MM.1S (cell line): ENCODE measurements around the gene HKDC1.

ENCODE experiments used
- DNase-seq: peaks from one replicate; pipeline ENCODE4 v3.0.0-alpha.2; 2015
- H2AFZ ChIP-seq: fragments of 300-600 bp; sonication (generic); 2 replicates; pipeline ENCODE4 v1.6.0; 2016; ENCODE audit warnings: antibody characterized with exemption, low read length
- H3F3A ChIP-seq: fragments of 300-600 bp; sonication (generic); 2 replicates; pipeline ENCODE4 v1.6.1; 2016; ENCODE audit warnings: mild to moderate bottlenecking, antibody characterized with exemption, low read length, moderate library complexity, mixed read lengths; ENCODE audit not compliant: insufficient read depth
- H3K27ac ChIP-seq: fragments of 300-600 bp; sonication (generic); 2 replicates; pipeline ENCODE4 v1.5.1; 2016; ENCODE audit warnings: mild to moderate bottlenecking, low read length
- H3K27me3 ChIP-seq: fragments of 300-600 bp; sonication (generic); replicated peaks from 2 replicates; pipeline ENCODE4 v1.6.0; 2016; ENCODE audit warnings: low read length; ENCODE audit not compliant: insufficient read depth
- H3K36me3 ChIP-seq: fragments of 300-600 bp; sonication (generic); replicated peaks from 2 replicates; pipeline ENCODE4 v1.6.1; 2016; ENCODE audit warnings: mild to moderate bottlenecking, low read length, mixed read lengths; ENCODE audit not compliant: insufficient read depth
- H3K4me1 ChIP-seq: fragments of 300-600 bp; sonication (generic); 2 replicates; pipeline ENCODE4 v1.6.1; 2016; ENCODE audit warnings: low read length, mixed read lengths
- H3K4me2 ChIP-seq: fragments of 300-600 bp; sonication (generic); 2 replicates; pipeline ENCODE4 v1.6.0; 2016; ENCODE audit warnings: low read depth, low read length
- H3K4me3 ChIP-seq: fragments of 300-600 bp; sonication (generic); 2 replicates; pipeline ENCODE4 v1.5.1; 2016; ENCODE audit warnings: low read length, mixed read lengths
- H3K79me2 ChIP-seq: fragments of 300-600 bp; sonication (generic); 2 replicates; pipeline ENCODE4 v1.6.1; 2016; ENCODE audit warnings: mixed run types, low read length, mixed read lengths
- H3K9ac ChIP-seq: fragments of 300-600 bp; sonication (generic); 2 replicates; pipeline ENCODE4 v1.6.1; 2016; ENCODE audit warnings: low read length, mixed read lengths
- H3K9me2 ChIP-seq: fragments of 300-600 bp; sonication (generic); replicated peaks from 2 replicates; pipeline ENCODE4 v1.6.1; 2016; ENCODE audit warnings: mild to moderate bottlenecking, low read length, mixed read lengths; ENCODE audit not compliant: insufficient read depth
- H3K9me3 ChIP-seq: fragments of 300-600 bp; sonication (generic); replicated peaks from 2 replicates; pipeline ENCODE4 v1.6.1; 2016; ENCODE audit warnings: mild to moderate bottlenecking, low read length, mixed read lengths; ENCODE audit not compliant: insufficient read depth
- H4K20me1 ChIP-seq: fragments of 300-600 bp; sonication (generic); 2 replicates; pipeline ENCODE4 v1.6.1; 2016; ENCODE audit warnings: mild to moderate bottlenecking, low read length, moderate library complexity, mixed read lengths; ENCODE audit not compliant: insufficient read depth
- CTCF ChIP-seq: fragments of 300-600 bp; sonication (generic); IDR thresholded peaks from 2 replicates; pipeline ENCODE4 v1.5.1; 2016; ENCODE audit warnings: antibody characterized with exemption, low read length, mixed read lengths
- EZH2 ChIP-seq: fragments of 300-600 bp; sonication (generic); optimal IDR thresholded peaks from 2 replicates; pipeline ENCODE3; 2017; ENCODE audit warnings: low read depth, mild to moderate bottlenecking, antibody characterized with exemption, low read length, mixed read lengths
- EZH2phosphoT487 ChIP-seq: fragments of 300-600 bp; sonication (generic); IDR thresholded peaks from 2 replicates; pipeline ENCODE4 v1.6.1; 2018; ENCODE audit warnings: antibody characterized with exemption, low read length

The HKDC1 gene

GRCh38 chr10:69222157-69223027, 2.3 kb downstream of the HKDC1 start:
- Histone ChIP-seq H3K27ac (peak overlapping the region; percentile 98), H4K20me1 (no peaks in the 10 kb centered on the region), H2AFZ (peak overlapping the region; percentile 78), H3K79me2 (no peaks in the 10 kb centered on the region), H3K4me2 (peak overlapping the region; percentile 97), H3K9ac (peak overlapping the region; percentile 92), H3K36me3 (no peaks in the 10 kb centered on the region), H3F3A (peaks cover 18% of the 10 kb centered on the region), H3K4me3 (peak overlapping the region; percentile 64), H3K27me3 (no peaks in the 10 kb centered on the region), H3K9me2 (no peaks in the 10 kb centered on the region), H3K4me1 (peaks cover 30% of the 10 kb centered on the region), H3K9me3 (no peaks in the 10 kb centered on the region)
- TF ChIP-seq EZH2phosphoT487 (no peak), CTCF (peak; percentile 83), EZH2 (no peak)
- DNase-seq, result peak; percentile 97

DNA sequence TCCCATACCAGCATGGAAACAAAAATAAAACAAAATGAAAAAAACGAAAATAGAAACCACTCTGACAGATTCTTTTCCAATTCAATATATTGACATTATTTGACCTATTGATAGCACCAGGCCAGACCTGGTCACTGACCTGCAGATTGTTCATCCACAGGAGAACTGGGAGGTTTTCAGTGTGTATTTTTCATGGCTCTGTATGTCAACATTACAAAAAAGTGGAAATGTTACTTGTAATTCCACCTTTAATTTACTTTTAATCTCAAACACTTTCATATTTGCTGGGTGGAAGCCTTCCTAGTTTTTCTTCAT, 2.9 kb downstream of the HKDC1 start:
- Histone ChIP-seq H3K9ac (peak overlapping the region; percentile 92), H3K9me2 (no peaks in the 10 kb centered on the region), H3K9me3 (no peaks in the 10 kb centered on the region), H3K79me2 (no peaks in the 10 kb centered on the region), H3K4me1 (peaks cover 30% of the 10 kb centered on the region), H3K36me3 (no peaks in the 10 kb centered on the region), H3F3A (peaks cover 18% of the 10 kb centered on the region), H3K4me3 (peak overlapping the region; percentile 6; the same call in 1 of the 2 replicates), H4K20me1 (no peaks in the 10 kb centered on the region), H3K27me3 (no peaks in the 10 kb centered on the region), H3K27ac (peak overlapping the region; percentile 98), H2AFZ (peak overlapping the region; percentile 21; the same call in 1 of the 2 replicates), H3K4me2 (peak overlapping the region; percentile 97)
- TF ChIP-seq EZH2phosphoT487 (no peak), CTCF (no peak), EZH2 (no peak)
- DNase-seq, result no peak

DNA sequence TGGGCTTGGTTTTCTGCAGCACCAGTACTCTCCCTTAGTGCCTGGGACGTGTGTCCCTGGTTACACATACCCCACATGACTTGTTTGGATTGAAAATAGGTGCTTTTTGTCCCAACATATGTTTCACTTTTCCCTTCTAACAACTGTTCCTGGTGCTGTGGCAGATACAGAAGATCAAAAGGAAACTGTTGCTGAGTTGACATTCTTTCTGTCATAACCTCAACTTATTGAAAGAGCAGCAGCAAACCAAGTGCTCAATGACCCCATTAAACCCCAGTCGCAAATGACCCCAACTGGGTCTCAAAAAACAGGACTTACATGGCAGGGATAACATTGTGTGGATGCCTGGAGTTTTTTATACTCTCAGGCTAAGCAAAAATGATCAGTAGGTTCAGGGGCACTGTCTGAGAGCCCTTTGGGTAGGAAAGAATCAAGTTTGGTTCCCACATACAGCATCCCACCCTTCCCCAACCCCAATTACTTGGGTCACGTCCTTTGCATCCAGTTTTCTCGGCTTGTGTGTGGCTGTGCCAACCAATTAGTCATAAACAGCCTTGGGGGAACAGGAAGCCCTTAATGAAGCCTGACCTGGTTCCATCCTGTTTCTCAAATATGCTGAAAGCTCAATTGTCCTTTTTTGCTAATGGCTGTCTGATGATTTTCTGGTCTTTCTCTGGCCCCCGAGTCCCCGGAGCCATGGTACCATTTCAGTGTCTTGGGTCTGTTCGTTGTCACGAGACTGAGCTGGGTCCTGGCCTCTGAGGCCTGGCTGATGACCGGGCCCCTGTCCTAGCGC, 4.9 kb downstream of the HKDC1 start:
- Histone ChIP-seq H3K36me3 (no peaks in the 10 kb centered on the region), H2AFZ (peak overlapping the region; percentile 78), H3K9me3 (no peaks in the 10 kb centered on the region), H3K9ac (no peak overlapping the region), H3K4me1 (peaks cover 47% of the 10 kb centered on the region), H4K20me1 (no peaks in the 10 kb centered on the region), H3K4me3 (no peak overlapping the region), H3K4me2 (peak overlapping the region; percentile 59), H3K27ac (peak overlapping the region; percentile 61; the same call in 1 of the 2 replicates), H3K79me2 (no peaks in the 10 kb centered on the region), H3K9me2 (no peaks in the 10 kb centered on the region), H3F3A (peaks cover 18% of the 10 kb centered on the region), H3K27me3 (no peaks in the 10 kb centered on the region)
- DNase-seq, result peak; percentile 37
- TF ChIP-seq EZH2phosphoT487 (no peak), CTCF (no peak), EZH2 (no peak)
